Colon (tissue), 2 donors: ENCODE measurements around the gene KCTD15.

ENCODE experiments used
- FAIRE-seq: peaks from 2 replicates; lab custom pipeline; 2012; peaks lifted over from hg19 to GRCh38; lab: Jason Lieb, UNC
- donor health status: control.
- donor health status: control.

KCTD15 gene

DNA sequence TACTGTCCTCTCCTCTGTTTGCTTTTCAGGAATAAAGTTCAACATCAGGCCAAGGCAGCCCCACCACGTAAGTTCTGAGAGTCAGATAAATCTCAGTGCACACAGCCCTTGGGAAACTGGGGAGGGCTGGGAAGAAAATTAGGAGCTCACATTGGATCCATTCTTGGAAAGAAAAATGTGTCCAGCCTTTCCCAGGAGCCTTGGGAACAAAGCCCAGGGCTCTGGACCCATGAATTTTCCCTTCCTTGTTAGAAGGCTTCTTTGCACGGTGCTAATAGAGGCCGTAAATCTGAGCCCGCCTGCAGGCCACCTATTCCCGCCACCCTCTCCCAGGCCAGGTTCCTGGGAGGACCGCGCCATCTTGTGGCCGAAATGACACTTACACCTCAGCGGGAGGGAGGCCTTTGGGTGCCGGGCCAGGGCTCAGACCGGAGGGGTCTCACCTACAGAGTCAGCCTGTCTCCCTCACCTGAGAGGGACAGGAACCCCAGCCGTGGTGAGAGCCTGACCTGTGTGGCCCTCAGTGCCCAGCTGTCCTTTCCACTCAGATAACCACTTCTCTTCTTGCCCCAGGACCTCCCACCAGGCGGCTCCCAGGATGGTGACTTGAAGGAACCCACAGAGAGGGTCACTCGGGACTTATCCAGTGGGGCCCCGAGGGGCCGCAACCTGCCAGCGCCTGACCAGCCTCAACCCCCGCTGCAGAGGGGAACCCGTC, 25.1 kb upstream of the KCTD15 start:
- no peak for FAIRE-seq

DNA sequence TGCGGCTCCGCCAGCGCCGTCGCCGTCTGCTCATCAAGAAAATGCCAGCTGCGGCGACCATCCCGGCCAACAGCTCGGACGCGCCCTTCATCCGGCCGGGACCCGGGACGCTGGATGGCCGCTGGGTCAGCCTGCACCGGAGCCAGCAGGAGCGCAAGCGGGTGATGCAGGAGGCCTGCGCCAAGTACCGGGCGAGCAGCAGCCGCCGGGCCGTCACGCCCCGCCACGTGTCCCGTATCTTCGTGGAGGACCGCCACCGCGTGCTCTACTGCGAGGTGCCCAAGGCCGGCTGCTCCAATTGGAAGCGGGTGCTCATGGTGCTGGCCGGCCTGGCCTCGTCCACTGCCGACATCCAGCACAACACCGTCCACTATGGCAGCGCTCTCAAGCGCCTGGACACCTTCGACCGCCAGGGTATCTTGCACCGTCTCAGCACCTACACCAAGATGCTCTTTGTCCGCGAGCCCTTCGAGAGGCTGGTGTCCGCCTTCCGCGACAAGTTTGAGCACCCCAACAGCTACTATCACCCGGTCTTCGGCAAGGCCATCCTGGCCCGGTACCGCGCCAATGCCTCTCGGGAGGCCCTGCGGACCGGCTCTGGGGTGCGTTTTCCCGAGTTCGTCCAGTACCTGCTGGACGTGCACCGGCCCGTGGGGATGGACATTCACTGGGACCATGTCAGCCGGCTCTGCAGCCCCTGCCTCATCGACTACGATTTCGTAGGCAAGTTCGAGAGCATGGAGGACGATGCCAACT, 24.4 kb upstream of the KCTD15 start:
- no peak for FAIRE-seq

DNA sequence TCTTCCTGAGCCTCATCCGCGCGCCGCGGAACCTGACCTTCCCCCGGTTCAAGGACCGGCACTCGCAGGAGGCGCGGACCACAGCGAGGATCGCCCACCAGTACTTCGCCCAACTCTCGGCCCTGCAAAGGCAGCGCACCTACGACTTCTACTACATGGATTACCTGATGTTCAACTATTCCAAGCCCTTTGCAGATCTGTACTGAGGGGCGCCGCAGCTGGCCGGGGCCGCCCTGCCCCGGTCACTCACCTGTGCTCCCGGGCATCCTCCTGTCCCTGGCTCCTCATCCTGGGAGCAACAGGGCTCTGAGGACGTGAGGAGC, 23.9 kb upstream of the KCTD15 start:
- no peak for FAIRE-seq

DNA sequence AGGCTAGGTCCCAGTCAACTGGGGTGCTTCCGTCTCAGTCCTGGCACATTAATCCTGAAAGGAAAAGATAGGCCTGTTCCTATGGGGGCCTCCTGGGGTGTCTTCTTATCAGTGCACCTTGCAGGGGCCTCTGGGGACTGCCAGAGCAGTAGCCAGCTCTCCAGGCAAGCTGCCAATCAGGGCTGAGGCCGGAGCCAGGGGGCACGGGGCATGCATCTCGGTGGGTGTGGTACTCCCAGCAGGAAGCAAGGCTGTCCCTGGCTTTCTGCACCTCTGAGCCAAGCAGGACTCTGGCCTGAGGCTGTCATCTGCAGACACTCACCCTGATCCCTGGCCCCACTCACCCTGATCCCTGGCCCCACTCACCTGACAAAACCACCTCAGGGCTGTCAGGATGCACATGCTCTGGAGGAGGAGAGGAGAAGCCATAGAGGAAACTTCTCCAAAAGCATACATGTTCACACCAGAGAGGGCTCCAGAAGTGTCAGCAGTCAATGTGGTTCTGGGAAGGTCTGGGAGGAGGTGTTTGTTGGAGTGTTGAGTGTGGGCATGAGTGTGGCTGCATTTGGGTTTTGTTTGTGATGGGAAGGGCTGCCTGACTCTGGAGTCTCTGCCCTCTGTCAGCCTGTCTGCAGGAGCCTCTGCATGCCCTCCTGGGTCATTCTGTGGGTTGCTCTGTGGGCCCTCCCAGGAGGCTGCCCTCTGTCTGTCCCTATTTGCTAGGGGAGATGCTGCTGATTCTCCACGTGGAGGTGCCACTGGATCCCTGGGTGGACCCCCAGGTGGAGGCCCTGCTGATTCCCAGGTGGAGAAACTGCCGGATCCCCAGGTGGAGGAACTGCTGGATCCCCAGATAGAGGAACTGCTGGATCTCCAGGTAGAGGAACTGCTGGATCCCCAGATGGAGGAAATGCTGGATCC, 22.7 kb upstream of the KCTD15 start:
- no peak for FAIRE-seq

- no peak for FAIRE-seq
These were observed 21.9 kb upstream of the KCTD15 start for GRCh38 chr19:33774751-33775150.

- FAIRE-seq, result no peak
These were observed 20.8 kb upstream of the KCTD15 start for GRCh38 chr19:33775731-33776487.

DNA sequence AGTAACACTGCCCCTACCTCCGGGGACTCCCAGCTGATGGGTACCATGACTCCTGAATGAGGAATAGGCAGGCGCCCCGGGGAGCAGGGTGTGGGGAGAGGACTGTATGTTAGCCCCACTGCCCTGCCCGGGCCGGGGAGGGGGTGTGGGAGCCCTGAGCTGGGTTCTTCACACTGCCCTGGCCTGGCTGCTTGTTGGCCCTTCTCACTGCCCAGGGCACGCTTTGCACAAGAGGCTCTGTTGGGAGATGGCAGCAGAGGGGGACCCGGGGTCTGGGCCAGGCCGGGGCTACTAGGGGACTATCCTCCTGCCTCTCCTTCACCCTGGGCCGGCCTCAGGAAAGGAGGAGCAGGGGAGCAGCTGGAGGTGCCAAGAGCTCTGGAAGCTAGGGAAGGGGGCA, 19.3 kb upstream of the KCTD15 start:
- no peak for FAIRE-seq

- FAIRE-seq, result no peak
These were observed 18.9 kb upstream of the KCTD15 start for GRCh38 chr19:33777753-33778088.

DNA sequence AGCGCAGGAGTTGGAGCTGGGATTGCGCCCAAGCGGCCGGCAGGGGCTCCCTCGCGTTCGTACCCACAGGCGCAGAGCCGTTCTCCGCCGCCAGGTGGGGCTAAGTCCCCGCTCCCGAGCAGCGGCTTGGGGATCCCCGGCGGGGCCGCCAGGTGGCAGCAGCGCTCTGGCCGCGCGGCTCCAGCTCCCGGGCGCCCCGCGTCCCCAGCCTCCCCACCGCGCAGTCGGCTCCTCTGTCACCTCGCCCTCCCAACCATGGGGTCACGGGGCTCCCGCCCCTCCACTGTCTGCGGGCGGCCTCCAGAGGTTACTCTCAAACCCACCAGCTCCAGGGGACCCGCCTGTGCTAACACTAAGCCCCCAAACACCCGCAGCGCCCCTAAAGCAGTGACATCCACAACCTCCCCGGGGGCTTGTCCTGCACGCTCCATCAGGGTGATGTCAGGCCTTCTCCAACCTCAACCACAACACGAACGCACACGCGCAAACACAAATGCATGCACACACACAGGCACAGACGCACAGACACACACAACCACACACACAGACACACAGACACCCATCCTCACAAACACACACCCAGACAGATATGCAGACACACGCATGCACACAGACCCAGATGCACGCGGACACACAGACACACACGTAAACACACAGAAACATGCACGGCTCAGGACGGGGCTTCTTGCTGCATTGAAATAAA, 18.4 kb upstream of the KCTD15 start:
- FAIRE-seq, result no peak

- FAIRE-seq, result no peak
These were observed 16.8 kb upstream of the KCTD15 start for GRCh38 chr19:33779849-33780248.

DNA sequence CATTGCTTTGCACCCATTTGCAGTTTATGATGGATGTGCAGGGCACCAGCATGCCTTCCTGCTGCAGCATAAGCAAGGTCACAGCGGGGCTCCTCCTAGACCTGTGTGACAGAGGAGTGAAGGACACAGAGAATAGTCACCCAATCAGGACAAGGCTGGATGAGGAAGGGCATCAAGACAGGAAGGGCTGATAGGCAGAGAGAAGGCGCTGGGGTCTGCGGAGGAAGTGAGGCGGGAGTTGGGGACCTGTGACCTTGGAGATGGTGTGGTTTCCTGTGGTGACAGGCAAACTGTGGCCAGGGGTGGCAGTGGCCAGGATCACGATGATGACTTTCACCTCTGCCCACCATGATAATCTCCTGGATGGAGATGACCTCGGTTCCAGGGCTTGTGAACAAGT, 16.4 kb upstream of the KCTD15 start:
- FAIRE-seq, result no peak

GRCh38 chr19:33780746-33781145, 15.9 kb upstream of the KCTD15 start:
- no peak for FAIRE-seq

DNA sequence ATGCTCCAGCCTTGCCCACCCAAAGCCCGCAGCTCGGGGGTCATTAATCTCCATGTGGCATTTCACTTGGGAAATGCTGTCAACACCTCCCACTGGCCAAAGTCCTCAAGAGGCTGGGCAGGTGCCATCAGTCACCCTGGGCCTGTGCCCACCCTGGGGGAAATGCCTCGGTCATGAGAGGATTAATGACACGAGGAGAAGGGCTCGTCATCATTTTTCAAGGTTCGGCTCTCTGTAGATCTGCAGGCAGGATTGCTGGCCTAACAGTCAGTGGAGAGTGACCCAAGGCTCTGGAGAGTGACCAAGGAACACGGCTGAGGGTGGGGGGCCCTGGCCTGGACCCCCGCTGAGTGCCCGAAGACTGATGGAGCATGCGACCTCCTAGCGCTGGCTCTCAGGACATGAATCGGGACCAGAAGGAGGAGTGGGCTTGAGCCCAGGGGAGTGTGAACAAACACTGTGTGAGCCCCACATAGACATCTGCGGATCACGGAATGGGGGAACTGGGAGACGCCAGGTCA, 15.2 kb upstream of the KCTD15 start:
- FAIRE-seq, result no peak

- no peak for FAIRE-seq
These were observed 14.7 kb upstream of the KCTD15 start for GRCh38 chr19:33781996-33782395.

DNA sequence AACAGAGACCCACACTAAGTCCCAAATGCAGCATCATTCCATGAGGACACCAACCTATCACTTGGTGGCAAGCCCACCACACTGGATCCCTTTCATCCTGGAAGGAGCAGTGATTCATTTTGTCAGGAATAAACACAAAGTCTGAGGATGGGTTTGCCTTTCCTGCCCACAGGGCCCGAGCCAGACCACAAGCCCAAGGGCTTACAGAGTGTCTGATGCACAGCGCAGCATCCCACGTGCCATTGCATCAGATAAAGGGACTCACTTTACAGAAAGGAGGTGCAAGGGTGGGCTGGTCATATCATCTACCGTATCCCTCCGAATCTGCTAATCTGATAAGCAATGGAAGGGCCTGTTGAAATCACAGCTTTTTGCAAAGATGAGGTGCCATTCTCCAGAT, 12.2 kb upstream of the KCTD15 start:
- FAIRE-seq, result no peak

DNA sequence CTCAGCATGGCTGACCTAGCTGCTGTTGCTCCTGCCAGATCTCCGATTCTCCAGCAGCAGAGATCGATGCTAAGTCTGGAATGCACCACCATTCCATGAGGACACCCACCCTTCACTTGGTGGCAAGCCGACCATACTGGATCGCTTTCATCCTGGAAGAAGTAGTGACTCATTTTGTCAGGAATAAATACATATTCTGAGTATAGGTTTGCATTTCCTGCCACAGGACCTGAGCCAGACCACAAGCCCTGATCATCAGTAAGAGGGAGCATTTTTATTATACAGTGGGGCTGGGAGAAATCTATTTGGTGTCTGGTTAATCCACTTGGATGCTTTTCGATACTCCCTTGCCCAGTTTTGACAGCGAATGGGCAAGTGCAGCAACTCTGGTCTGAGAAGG, 10.9 kb upstream of the KCTD15 start:
- FAIRE-seq, result no peak

GRCh38 chr19:33788676-33789075, 8.0 kb upstream of the KCTD15 start:
- no peak for FAIRE-seq

- FAIRE-seq, result no peak
These were observed 7.3 kb upstream of the KCTD15 start for GRCh38 chr19:33789344-33789743.

DNA sequence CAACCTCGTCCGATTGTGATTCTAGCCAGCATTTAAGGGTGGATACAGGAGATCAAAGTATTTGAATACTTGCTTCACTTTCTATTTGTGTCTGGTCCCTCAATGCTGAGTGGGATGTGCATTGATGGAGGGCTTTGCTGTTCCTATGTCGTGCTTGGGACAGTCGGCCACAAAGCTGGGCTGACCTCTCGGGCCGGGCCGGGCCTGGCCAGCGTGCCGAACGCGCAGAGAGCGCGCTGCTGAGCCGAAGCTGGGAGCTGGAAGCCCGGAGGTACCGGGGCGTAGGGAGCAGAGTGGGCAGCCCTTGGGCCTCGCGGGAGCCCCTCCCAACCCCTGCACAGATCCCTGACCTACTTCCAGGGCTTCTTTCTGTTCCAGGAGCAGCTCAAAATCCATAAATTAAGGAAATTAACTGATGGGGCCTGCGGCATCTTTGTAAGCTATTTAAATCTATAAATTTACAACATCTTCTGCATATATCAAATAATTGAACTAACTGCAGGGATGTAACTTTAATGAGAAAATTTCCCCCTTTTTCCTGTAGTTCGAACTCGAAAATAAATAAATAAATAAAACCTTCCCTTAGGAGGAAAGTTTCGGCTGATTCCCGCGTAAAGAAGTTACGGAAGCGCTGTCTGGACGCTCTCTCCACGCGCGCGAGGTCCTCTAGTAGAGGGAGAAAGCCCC, 1.8 kb upstream of the KCTD15 start:
- no peak for FAIRE-seq

- FAIRE-seq, result no peak
These were observed 1.1 kb upstream of the KCTD15 start for GRCh38 chr19:33795370-33796163.
